Measurements from ENCODE around the gene ROBO3.

Gene ROBO3

DNA sequence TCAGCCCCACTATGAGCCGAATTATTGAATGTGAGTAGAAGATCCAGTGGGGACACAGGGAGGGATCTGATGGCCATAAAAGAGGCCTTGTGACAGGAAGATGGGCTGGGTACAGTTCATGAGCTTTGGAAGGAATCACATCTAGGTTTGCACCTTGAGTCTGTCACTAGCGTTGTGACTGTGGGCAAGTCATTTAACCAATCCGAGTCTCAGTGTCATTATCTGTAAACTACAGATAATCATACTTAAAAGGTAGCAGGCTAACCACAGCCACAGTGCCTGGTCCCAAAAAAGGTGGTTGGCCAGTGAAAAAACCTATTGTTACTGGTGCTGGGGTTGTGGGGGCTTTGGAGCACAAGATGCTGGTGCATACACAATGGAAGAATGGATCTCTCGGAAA is 57.6 kb downstream of the ROBO3 start:
- TF ChIP-seq POLR2AphosphoS5 (IDR thresholded peaks at IDR 0.05; ENCODE audit: borderline replicate concordance, low read depth, low read length) = no peak
- no peak for TF ChIP-seq FOXP2 (optimal IDR thresholded peaks at IDR 0.05; ENCODE audit: control extremely low read depth, extremely low read length, insufficient read depth)
- no peak for TF ChIP-seq EZH2 (IDR thresholded peaks at IDR 0.05)
- H3K9ac ChIP-seq (ENCODE audit: insufficient read length) = no peak overlapping the region
- H3K27ac ChIP-seq = no peak overlapping the region

DNA sequence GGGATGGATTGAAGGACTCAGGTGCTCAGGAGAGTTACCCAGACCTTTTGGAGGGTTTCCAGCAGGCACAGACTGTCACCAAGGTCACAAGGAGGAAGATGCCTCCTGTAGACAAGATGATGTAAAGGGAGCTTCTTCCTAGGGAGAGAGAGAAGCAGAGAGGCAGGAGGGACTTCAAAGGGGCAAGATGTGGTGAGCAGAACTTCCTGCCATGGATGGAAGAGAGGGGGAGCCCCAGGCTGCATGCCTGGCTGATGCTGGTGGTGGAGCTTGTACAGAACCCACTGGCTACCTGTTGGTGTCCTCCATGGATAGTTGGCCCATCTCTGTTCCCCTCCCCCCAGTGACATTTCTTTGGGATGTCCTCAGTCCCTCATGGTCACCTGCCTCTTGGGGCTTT is 58.1 kb downstream of the ROBO3 start:
- Histone ChIP-seq H3K27ac (no peak overlapping the region), H3K4me3 (no peak overlapping the region), H3K36me3 (ENCODE audit: insufficient read depth, low read length) (no peaks in the 10 kb centered on the region), H3K9me3 (ENCODE audit: low read depth, low read length) (no peaks in the 10 kb centered on the region), H3K9ac (ENCODE audit: insufficient read length) (no peak overlapping the region)
- TF ChIP-seq FOXP2 (optimal IDR thresholded peaks at IDR 0.05; ENCODE audit: control extremely low read depth, extremely low read length, insufficient read depth) = no peak
- no peak for TF ChIP-seq EZH2 (IDR thresholded peaks at IDR 0.05)
- no peak for DNase-seq (ENCODE audit: low read depth, low spot score)

More for the DNA sequence above, 57.6 kb downstream of the ROBO3 start:
- no peak for DNase-seq (ENCODE audit: low read depth, low spot score)
- Histone ChIP-seq H3K4me3 (no peak overlapping the region), H3K9me3 (ENCODE audit: low read depth, low read length) (no peaks in the 10 kb centered on the region), H3K36me3 (ENCODE audit: insufficient read depth, low read length) (no peaks in the 10 kb centered on the region)

DNA sequence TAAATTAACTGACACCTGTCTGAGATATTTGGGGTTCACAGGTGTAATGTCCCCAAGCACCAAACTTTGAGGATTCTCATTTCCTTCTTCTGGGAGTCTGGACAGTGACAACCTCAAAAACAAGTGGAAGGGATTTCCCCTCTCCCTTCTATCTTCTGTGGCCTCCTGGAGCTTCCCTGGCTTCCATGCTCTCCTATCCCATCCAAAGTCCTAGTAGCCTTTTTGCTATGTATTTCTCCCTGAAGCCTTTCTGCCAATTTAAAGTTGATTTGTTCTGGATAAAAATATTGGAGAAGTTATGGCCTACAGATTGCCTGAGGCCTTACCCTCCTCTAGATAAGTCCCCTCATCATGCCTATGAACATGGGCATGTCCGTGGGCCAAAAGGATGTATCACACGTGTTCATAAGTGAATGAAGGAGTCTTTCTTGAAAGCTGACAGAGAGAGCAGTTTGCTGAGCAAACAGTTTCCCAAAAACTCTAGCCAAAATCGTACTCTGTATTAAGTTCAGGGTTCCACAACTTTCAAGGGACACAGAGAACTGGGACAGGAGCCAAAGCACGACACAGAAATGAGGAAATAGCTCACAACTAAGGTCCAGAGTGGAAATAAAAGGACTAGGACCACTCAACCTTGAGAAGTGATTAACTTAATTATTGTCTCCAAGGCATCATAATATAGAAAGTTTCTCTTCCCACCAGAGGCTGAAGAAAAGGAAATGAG is 63.9 kb downstream of the ROBO3 start:
- H3K9ac ChIP-seq (ENCODE audit: insufficient read length) = no peak overlapping the region

DNA sequence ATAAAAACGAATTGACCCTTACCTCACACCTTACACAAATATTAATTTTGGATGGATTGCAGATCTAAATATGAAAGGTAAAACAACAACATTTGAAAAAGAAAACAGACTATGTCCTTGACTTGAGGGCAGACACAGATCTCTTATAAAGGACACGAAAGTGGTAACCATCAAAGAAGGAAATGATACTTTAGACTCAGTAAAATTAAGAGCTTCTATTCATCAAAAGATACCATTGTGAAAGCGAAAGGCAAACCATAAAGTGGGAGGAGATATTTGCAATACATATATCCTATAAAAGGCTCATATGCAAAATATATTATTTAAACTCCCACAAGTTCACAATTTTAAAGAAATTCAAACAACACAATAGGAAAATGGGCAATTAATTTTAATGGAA is 65.6 kb downstream of the ROBO3 start:
- no peak overlapping the region for H3K9ac ChIP-seq (ENCODE audit: insufficient read length)
- no peaks in the 10 kb centered on the region for H3K9me3 ChIP-seq (ENCODE audit: low read depth, low read length)
- no peak overlapping the region for H3K4me3 ChIP-seq
- TF ChIP-seq EZH2 (IDR thresholded peaks at IDR 0.05) (no peak), FOXP2 (optimal IDR thresholded peaks at IDR 0.05; ENCODE audit: control extremely low read depth, extremely low read length, insufficient read depth) (no peak), POLR2AphosphoS5 (IDR thresholded peaks at IDR 0.05; ENCODE audit: borderline replicate concordance, low read depth, low read length) (no peak)
- H3K27ac ChIP-seq = no peak overlapping the region
- DNase-seq (ENCODE audit: low read depth, low spot score) = no peak
- no peaks in the 10 kb centered on the region for H3K36me3 ChIP-seq (ENCODE audit: insufficient read depth, low read length)

More for the DNA sequence above, 63.9 kb downstream of the ROBO3 start:
- no peak for TF ChIP-seq FOXP2 (optimal IDR thresholded peaks at IDR 0.05; ENCODE audit: control extremely low read depth, extremely low read length, insufficient read depth)
- no peak for DNase-seq (ENCODE audit: low read depth, low spot score)
- no peak overlapping the region for H3K4me3 ChIP-seq
- H3K36me3 ChIP-seq (ENCODE audit: insufficient read depth, low read length) = no peaks in the 10 kb centered on the region
- no peak overlapping the region for H3K27ac ChIP-seq
- no peaks in the 10 kb centered on the region for H3K9me3 ChIP-seq (ENCODE audit: low read depth, low read length)

Measured in SK-N-MC (cell line).